Fibroblast of peridontal ligament (primary cell): ENCODE measurements around the gene ARSD.
"Not testable (repeated sequence)": the region's sequence is repeated elsewhere in the genome, so short reads cannot be mapped to it uniquely, and the experiment has no call there.

Experiments
- DNase-seq: peaks from one replicate; pipeline ENCODE4 v3.0.0-alpha.2; 2010; ENCODE audit errors: extremely low read depth

ARSD gene

GRCh38 chrX:2933125-2933900, 4.2 kb upstream of the ARSD start:
- DNase-seq = no peak

GRCh38 chrX:2931612-2932011, 2.5 kb upstream of the ARSD start:
- DNase-seq = no peak

GRCh38 chrX:2931155-2931554, 2.0 kb upstream of the ARSD start:
- no peak for DNase-seq

GRCh38 chrX:2928191-2928582, 952 bp downstream of the ARSD start:
- DNase-seq = peak; percentile 43

GRCh38 chrX:2926664-2927275, 2.4 kb downstream of the ARSD start:
- DNase-seq = no peak

GRCh38 chrX:2926255-2926654, 2.9 kb downstream of the ARSD start:
- DNase-seq = not testable (repeated sequence)

GRCh38 chrX:2924151-2924550, 5.0 kb downstream of the ARSD start:
- no peak for DNase-seq

GRCh38 chrX:2921750-2922149, 7.4 kb downstream of the ARSD start:
- DNase-seq = no peak

- no peak for DNase-seq
Observed at GRCh38 chrX:2921193-2921592, 7.9 kb downstream of the ARSD start.

- no peak for DNase-seq
Observed at GRCh38 chrX:2917767-2918166, 11.4 kb downstream of the ARSD start.

GRCh38 chrX:2913118-2913517, 16.0 kb downstream of the ARSD start:
- no peak for DNase-seq

- DNase-seq = no peak
Observed at GRCh38 chrX:2910109-2910508, 19.0 kb downstream of the ARSD start.

- DNase-seq = no peak
Observed at GRCh38 chrX:2908125-2908685, 20.9 kb downstream of the ARSD start.

- DNase-seq = no peak
Observed at GRCh38 chrX:2907295-2907694, 21.8 kb downstream of the ARSD start.

GRCh38 chrX:2903366-2903765, 25.8 kb downstream of the ARSD start:
- no peak for DNase-seq

- DNase-seq = no peak
Observed at GRCh38 chrX:2902841-2903240, 26.3 kb downstream of the ARSD start.

- peak; percentile 23 for DNase-seq
Observed at GRCh38 chrX:2901367-2902036, 27.6 kb downstream of the ARSD start.

GRCh38 chrX:2898846-2899512, 30.2 kb downstream of the ARSD start:
- DNase-seq = no peak

GRCh38 chrX:2897690-2898623, 31.2 kb downstream of the ARSD start:
- DNase-seq = not testable (repeated sequence)

- no peak for DNase-seq
Observed at GRCh38 chrX:2897311-2897689, 31.8 kb downstream of the ARSD start.

GRCh38 chrX:2894885-2895292, 34.2 kb downstream of the ARSD start:
- DNase-seq = no peak
